GM11168 (cell line): ENCODE results near the gene RPUSD1.
"Not testable (repeated sequence)": the region's sequence is repeated elsewhere in the genome, so short reads cannot be mapped to it uniquely, and the experiment has no call there.

Experiments used
- in situ Hi-C: fragments of 300-500 bp; cut with MboI; formaldehyde crosslinking; loops from one replicate; pipeline ENCODE4 v1.12.0; 2022; ENCODE audit warnings: low sequenced_read_pairs; ENCODE audit not compliant: unreplicated experiment

The RPUSD1 gene, protein sequence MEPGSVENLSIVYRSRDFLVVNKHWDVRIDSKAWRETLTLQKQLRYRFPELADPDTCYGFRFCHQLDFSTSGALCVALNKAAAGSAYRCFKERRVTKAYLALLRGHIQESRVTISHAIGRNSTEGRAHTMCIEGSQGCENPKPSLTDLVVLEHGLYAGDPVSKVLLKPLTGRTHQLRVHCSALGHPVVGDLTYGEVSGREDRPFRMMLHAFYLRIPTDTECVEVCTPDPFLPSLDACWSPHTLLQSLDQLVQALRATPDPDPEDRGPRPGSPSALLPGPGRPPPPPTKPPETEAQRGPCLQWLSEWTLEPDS

DNA sequence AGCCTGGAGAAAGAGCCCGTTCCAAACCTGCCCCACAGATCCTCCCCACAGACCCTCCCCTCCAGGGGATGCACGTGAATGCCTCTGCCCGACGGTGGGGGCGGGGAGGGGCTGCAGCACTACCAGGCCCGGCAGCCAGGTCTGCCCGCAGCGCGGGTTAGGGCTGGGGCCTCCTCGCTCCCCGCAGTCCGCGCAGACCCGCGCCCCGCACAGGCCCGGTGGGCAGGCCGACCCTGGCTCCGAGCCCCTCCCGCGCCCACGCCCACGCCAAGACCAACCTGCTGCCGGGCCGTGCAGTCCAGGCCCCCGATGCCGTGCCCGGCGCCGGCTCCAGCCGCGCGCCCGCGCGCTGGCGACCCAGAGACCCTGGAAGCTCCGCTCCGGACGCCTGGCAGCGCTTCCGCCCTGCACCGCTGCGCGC, at the start of gene RPUSD1:
TSS of gene RPUSD1 (minus strand) at position 404 of the 421 bp plus-strand sequence. CDS start 644 bp downstream, outside the sequence.
- in situ Hi-C loops = loop anchor here (5.0 kb wide), 1 partner anchor 76 kb away; no protein-coding TSS in a partner anchor

DNA sequence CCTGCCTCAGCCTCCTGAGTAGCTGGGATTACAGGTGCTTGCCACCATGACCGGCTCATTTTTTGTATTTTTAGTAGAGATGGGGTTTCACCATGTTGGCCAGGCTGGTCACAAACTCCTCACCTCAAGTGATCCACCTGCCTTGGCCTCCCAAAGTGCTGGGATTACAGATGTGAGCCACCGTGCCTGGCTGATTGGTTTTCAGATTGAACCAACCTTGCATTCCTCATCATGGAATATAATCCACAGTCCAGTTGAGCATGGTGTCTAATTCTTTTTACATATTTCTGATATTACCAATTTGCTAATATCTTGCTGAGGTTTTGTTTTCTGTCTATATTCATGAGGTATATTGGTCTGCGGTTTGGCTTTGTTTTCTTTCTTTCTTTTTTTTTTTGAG, 48.6 kb upstream of the RPUSD1 start:
- in situ Hi-C loops = not testable (repeated sequence)

- in situ Hi-C loops = no loop called here
Measured at GRCh38 chr16:836221-836620, 48.0 kb upstream of the RPUSD1 start.

- in situ Hi-C loops = no loop called here
Measured at GRCh38 chr16:835373-835772, 47.2 kb upstream of the RPUSD1 start.

GRCh38 chr16:833411-833810, 45.2 kb upstream of the RPUSD1 start:
- in situ Hi-C loops = no loop called here

- in situ Hi-C loops = no loop called here
Measured at GRCh38 chr16:832652-833336, 44.6 kb upstream of the RPUSD1 start.

DNA sequence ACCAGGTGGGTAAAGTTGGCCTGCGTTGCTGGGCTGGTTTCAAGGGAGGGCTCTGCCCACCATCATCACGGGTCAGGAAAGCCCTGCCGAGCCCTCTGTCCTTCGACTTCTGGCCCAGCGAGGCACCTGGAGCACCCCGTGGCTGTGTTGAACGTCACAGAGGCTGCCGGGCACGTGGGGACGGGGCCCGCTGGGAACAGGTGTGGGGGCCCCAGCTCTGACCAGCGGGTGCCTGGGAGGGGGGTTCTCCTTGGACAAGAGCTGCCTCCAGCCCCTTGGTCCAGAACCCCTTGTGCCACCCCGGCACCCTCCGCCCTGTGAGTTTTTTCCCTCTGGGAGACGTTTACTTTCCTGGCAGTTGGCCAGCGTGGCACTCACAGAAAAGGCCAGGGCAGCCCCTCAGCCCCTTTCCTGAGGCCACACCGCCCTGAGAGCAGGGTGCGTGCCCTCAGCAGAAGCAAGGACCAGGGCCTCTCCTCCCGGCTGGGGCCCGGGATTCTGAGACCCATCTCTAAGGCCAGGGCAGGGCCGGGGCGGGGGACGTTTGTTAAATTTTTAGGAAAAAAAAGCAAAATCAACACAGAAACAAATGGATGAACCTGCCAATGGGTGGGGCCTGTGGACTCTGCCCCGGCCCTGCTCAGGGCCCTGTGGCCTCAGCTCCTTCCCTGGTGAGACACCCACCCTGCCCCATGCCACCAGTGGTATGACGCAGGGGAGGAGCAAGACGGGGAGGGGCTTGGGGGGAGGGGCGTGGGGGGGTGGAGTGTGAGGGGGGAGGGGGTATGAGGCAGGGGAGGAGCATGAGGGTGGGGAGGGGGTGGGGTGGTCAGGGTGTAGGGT, 43.6 kb upstream of the RPUSD1 start:
- in situ Hi-C loops = no loop called here

DNA sequence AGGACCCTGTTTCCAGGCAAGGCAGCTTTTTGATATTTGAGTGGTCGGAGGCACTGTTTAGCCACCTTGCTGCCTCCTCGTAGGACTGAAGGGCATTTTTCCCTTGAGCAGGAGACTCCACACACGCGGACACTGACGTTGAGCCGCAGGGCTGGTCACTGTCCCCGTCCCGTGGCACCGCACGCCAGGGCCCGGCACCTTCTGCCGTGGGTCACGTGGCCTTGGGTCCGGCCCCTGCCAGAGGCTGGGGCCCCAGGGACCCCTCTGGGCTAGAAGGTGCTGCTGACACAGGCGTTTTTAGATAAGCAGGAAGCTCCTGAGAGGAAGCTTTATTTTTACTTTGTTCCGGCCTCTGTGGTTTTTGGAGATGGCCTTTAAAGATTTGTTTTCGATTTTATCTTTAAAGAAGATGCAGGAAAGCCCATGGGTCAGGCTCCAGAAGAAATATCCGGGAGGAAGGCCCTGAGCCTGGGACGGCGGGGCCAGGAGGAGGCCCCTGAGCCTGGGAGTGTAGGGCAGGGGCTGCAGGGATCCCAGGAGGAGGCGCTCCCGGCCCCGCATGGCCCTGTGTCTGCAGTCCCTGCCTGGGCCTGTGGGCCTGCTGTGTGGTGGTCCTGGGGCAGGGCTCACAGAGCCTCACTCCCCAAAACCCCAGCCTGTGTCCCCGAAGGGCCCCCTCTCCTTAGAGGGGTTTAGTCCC, 42.8 kb upstream of the RPUSD1 start:
- in situ Hi-C loops = no loop called here

GRCh38 chr16:830107-830870, 42.1 kb upstream of the RPUSD1 start:
- in situ Hi-C loops = no loop called here

- in situ Hi-C loops = no loop called here
Measured at GRCh38 chr16:828891-829290, 40.7 kb upstream of the RPUSD1 start.

DNA sequence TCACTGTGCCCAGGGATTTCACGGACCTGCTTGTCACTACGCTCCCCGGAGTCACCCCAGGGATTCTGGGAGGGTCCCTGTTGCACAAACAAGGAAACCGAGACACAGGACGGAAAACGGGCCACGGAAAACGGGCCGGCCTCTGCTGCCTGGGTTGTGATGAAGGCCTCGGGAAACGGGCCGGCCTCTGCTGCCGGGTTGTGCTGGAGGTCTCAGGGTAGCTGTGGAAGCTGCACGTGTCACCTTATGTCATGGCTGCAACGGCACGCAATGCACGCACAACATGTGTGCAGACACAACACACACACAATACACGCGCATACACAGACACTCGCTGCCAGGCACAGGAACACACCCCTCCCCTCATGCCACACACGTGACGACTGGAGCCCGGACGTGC, 39.3 kb upstream of the RPUSD1 start:
- in situ Hi-C loops = no loop called here

GRCh38 chr16:825341-826061, 37.3 kb upstream of the RPUSD1 start:
- in situ Hi-C loops = no loop called here

DNA sequence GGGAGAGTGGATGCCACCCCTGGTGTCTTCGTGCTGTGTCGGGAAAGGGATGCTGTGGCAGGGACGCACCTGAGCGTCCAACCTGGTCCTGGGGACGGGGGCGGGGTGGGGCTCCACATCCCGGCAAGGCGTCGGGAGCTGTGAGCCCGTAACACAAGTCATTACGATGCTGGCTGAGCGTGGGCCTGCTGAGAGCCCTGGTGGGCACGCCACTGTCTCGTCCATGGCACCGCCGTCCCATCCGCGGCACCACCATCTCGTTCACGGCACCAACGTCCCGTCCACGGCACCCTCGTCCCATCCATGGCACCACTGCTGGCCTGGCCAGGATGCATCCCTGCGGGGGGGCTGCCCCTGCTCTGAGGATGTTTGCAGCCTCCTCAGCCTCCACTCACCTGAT, 36.4 kb upstream of the RPUSD1 start:
- in situ Hi-C loops = no loop called here

DNA sequence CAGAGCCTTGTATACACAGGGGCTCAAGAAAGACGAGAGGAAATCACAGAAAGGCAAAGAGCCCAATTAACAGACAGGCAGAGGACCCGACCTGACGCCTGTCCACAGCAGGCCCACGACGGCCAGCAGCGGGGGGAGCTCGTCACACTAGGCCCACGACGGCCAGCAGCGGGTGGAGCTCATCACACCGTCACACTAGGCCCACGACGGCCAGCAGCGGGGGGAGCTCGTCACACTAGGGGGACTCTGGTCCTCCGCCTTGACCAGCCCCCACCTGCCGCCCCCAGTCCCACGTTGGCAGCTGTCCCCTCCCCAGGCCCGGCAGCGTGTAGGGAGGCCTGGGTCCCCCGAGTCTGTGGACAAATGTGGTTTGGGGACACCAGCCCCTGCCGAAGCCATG, 36.0 kb upstream of the RPUSD1 start:
- in situ Hi-C loops = no loop called here

GRCh38 chr16:822909-823297, 34.7 kb upstream of the RPUSD1 start:
- in situ Hi-C loops = no loop called here

DNA sequence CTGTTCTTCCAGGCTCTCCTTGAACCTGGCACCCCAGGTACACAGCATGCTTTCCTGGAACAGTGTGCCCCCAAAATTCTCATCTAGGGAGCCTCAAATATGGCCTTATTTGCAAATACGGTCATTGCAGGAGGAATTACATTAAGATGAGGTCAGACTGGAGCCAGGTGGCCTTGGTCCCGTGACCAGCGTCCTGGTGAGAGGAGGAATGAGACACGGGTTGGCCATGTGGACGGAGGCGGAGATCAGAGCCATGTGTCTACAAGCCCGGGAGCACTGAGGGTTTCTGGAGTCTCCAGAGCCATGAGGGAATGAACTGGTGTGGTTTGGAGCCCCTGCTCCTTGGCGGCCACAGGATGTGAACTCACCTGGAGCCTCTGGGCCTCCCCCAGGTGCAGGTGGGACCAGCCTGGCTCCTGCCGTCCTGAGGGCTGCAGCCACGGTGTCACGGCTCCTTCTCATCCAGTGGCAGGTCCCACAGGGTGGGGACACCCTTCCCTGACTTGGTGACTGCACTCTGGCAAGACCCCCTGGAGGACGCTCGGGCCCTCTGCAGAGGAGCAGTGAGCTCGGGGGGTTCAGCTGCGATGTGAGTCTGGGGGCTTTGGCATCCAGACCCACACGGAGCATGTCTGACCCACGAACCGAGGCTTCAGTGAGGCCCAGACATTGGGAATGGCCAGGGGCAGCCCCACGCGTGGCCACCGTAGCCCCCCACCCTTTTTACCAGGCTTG, 34.2 kb upstream of the RPUSD1 start:
- in situ Hi-C loops = no loop called here

- in situ Hi-C loops = no loop called here
Measured at GRCh38 chr16:821751-822150, 33.6 kb upstream of the RPUSD1 start.

- in situ Hi-C loops = no loop called here
Measured at GRCh38 chr16:820748-821147, 32.6 kb upstream of the RPUSD1 start.
